Astrocyte of the cerebellum (primary cell): ENCODE measurements around the gene CCM2.

Experiments used
- DNase-seq: peaks from one replicate; pipeline ENCODE4 v3.0.0-alpha.2; 2011; ENCODE audit warnings: low read depth
- H3K4me3 ChIP-seq: 2 replicates; pipeline ENCODE4 v1.5.1; 2011; ENCODE audit warnings: mild to moderate bottlenecking, low read depth, low read length, moderate library complexity
- in situ Hi-C: cut with HindIII; loops from 2 replicates; pipeline ENCODE4 v1.10.0; 2017; ENCODE audit warnings: low sequenced_read_pairs
- TF ChIP-seq, protein P1 (sequence below): IDR thresholded peaks from 2 replicates; pipeline ENCODE4 v1.5.1; 2012; ENCODE audit warnings: low read length, low read depth, moderate library complexity, mild to moderate bottlenecking; ENCODE audit errors: missing control alignments

Gene CCM2

DNA sequence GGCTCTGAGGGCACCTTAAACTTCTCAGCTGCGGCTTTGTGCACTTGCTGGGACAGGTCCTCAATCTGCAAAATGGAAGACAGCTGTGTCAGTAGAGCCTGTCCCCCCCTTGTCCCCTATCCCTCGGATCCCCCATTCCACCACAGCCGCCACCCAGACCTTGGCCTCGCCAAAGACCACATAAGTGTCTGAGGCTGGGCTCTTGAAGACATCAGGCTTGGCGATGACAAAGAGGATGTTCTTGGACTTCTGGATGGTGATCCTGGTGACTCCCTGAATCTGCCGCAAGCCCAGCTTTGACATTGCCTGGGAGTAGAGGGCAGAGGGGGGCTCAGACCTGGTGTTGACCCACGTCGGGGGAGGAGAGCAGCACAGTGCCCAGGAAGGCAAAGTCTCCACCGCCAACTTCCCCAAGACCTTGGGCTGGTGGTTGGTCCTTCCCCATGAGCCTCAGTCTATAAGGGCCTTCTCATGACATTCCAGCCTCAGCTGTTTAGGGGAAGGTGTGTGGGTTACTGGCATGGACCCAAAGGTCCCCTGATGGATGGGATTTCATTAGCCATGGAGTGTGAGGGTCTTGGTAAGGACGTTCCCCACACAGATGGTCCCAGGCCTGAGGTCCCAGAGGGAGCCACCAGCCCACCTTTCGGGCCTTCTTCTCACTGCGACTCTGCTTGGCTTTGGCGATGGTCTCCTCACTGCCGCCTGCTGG, 81.1 kb downstream of the CCM2 start:
- no peak for DNase-seq
- H3K4me3 ChIP-seq, result no peak overlapping the region
- in situ Hi-C loops, result no loop called here

DNA sequence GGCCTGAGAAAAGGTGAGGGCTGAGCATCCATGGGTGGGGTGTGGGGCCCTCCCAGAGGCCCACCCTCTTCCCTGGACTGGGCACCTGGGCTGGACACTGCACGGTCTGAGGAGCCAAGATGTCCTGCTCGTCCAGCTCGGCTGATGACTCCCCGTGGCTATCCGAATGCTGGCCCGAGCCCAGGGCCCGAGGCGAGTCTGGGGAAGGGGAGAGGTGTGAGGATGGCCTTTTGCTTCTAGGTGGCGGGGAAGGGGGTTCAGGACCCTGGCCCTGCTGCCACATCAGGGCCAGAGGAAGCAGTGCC, 81.6 kb downstream of the CCM2 start:
- in situ Hi-C loops, result no loop called here
- H3K4me3 ChIP-seq, result no peak overlapping the region
- no peak for DNase-seq
- TF ChIP-seq, protein P1, sequence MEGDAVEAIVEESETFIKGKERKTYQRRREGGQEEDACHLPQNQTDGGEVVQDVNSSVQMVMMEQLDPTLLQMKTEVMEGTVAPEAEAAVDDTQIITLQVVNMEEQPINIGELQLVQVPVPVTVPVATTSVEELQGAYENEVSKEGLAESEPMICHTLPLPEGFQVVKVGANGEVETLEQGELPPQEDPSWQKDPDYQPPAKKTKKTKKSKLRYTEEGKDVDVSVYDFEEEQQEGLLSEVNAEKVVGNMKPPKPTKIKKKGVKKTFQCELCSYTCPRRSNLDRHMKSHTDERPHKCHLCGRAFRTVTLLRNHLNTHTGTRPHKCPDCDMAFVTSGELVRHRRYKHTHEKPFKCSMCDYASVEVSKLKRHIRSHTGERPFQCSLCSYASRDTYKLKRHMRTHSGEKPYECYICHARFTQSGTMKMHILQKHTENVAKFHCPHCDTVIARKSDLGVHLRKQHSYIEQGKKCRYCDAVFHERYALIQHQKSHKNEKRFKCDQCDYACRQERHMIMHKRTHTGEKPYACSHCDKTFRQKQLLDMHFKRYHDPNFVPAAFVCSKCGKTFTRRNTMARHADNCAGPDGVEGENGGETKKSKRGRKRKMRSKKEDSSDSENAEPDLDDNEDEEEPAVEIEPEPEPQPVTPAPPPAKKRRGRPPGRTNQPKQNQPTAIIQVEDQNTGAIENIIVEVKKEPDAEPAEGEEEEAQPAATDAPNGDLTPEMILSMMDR, result no peak

More for the DNA sequence above, 81.1 kb downstream of the CCM2 start:
- TF ChIP-seq, protein P1, result no peak

DNA sequence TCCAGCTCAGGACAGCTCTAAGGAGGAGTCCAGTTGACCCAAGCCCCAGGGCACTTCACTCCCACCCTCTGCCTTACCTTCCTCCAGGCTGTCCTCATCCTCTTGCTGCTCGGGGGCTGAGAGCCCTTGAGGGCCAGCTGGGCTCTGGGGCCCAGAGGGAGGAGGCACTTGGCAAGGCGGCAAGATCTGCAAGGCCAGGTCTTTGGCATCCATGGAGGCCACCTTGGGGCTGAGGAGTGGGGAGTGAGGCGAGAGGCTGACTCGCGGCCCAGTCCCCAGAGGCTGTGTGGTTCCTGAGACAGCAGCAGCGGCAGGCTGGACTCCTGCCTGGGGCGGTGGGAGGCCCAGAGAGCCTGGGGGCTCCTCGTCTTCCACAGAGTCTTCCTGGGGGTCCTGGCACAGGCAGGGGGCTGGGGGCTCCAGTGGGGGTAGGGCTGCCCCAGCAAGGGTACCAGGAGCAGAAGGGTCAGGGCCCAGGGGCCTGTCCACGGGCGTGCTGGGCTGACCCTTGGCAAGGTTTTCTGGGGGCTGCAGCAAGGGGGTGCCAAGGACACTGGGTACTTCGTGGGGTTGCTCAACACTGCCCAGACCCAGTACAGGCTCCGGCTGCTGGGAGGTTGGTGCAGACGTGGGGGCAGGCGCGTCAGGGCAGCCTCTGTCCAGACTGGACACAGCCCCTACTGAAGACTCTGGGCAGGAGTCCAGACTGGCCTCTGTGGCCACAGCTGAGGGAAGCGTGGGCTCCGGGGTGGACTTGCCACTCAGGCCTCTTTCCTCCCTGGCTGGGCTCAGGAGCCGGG, 82.2 kb downstream of the CCM2 start:
- TF ChIP-seq, protein P1, result no peak
- DNase-seq, result no peak
- in situ Hi-C loops, result no loop called here
- H3K4me3 ChIP-seq, result no peak overlapping the region

DNA sequence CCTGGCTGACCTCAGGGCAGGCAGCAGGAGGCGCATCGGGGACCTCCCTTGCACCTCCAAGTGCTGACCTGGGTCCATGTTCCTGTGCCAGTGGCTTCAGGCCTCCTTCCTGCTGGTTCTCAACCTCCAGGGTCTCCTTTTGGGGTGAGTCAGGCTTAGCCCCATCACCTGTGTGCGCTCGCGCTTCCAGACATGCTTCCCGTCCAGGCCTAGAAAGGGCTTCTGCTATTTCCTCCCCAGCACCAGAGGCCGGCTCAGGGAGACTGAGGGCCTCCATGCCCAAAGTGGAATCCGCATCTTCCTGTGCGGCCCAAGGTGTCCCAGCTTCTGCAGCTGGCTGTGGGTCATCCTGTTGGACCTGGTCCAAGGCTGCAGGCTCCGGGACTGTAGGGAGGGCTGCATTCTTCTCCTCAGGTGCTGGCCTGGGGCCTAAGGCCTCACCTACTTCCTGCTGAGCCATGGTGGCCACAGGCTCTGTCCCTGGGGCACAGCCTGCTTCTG, 82.9 kb downstream of the CCM2 start:
- no peak overlapping the region for H3K4me3 ChIP-seq
- in situ Hi-C loops, result no loop called here
- no peak for DNase-seq
- TF ChIP-seq, protein P1, result no peak

DNA sequence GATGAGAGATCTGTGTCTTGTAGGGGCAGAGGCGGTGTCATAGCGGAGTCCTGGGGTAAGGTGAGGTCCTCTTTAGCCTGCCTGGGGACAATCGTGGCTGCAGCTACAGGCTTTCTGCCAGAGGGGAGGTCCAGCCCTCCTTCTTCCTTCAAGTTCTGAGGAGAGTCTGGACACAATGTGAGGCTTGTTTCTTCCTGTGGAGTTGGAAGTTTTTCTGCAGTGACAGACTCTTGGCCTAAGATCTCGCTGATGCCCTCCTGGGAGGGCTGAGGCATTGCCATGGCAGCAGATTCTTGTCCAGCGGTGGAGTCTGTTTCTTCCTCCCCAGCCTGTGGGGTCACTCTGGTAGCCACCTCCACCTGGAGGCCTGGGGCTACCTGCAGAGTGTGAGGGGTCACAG, 84.3 kb downstream of the CCM2 start:
- in situ Hi-C loops, result no loop called here
- H3K4me3 ChIP-seq, result no peak overlapping the region
- no peak for DNase-seq
- TF ChIP-seq, protein P1, result no peak

DNA sequence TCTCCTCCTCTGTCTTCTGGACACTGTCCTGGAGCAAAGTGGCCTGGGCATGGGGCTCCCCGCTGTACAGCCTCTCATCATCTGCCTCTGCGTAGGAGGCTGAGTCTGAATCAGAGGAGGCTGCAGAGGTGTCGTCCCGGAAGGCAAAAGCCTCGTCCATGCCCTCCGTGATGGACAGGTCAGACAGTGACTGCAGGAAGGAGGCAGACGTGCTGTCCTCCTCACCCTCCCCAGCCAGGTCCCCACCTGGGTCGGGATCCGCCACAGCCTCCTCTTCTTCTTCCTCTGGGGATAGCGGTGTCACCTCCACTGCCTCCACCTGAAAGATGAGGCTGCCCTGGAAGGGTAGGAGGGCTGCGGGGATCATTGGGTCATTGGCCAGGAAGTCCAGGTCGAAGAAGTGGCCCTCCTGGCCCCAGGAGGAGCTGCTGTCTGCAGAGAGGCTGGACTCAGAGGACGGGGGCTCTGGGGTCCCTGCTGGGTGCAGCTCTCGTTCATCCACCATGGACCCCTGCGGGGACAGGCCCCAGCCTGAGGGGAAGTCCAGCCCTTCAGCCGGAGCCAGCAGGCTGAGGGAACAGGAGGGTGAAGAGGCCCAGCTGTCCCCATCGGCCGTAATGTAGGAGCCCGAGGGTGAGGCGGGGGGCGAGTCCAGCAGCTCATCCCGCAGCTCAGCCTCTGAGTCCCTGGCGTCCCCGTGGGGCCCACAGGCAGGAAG, 85.1 kb downstream of the CCM2 start:
- TF ChIP-seq, protein P1, result no peak
- DNase-seq, result no peak
- no peak overlapping the region for H3K4me3 ChIP-seq
- in situ Hi-C loops, result no loop called here
